ENCODE results near the gene HARS2. TPM values are rescaled to one million over a fixed set of nuclear protein-coding genes. Genes with fewer than 3 reads are reported as not detected.
A peak's percentile ranks its signal among the peaks of the same experiment; 100 is the strongest.
"Not testable (repeated sequence)": the region's sequence is repeated elsewhere in the genome, so short reads cannot be mapped to it uniquely, and the experiment has no call there.

HARS2 gene
- polyA plus RNA-seq, 3 donors, result 12.0 to 14.5 (median 12.1) TPM

DNA sequence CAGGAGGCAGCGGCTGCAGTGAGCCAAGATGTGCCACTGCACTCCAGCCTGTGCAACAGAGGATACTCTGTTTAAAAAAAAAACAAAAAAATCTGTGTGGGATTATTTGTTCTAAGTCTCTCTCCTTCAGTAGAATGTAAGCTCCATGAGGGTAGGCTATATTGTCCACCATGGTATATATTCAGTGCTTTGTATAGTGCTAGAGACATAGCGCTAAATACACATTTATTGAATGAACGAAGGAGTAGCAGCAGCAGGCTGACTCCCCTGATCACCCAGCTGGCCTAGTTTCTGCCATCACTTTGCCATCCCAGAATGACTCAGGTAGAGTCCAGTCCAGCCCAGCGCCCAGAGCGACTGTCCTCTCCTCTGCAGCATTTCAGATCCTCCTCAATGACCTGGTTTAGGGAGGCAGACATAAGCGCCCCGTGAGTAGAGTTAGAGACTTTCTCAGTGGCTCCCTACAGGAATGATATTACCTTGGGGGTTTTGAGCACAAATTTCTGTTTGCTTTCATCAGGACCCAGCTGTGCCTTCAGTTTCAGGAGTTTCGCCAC, 801 bp upstream of the HARS2 start:
- WGBS, 3 donors, result 44 to 59% (median 57%) methylated on average over 8 of the region's 8 CpGs
- H3K27ac ChIP-seq (ENCODE audit: low read depth, low read length), result no peak overlapping the region

DNA sequence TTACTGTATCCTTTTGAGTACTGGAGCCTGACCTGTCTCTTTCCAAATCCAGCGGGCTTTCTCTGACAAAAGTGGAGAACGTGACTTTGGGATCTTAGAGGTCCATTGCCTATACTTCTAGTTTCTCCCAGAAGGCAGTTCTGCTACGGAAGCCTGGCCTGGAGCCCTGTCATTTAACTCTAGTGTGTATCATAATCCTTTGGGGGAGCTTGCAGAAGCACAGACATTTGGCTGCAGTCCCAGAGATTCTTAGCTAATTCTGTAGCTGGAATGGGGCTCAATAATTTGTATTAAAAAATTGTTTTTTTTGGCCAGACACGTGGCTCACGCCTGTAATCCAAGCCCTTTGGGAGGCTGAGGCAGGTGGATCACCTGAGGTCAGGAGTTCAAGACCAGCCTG, 3.0 kb downstream of the HARS2 start:
- 55 to 65% (median 64%) methylated on average over 5 of the region's 5 CpGs for WGBS, 3 donors
- no peak overlapping the region for H3K27ac ChIP-seq (ENCODE audit: low read depth, low read length)

- no peak overlapping the region for H3K27ac ChIP-seq (ENCODE audit: low read depth, low read length)
- WGBS, 3 donors, result 86 to 94% (median 87%) methylated on average over 4 of the region's 4 CpGs
Observed at GRCh38 chr5:140696891-140697492, 5.7 kb downstream of the HARS2 start.

- no peak within 1 kb of the TSS for H3K27ac ChIP-seq (ENCODE audit: low read depth, low read length)
- 2 to 3% (median 2%) methylated on average over 44 of the region's 44 CpGs for WGBS, 3 donors
Observed at GRCh38 chr5:140700177-140701144, 9.2 kb downstream of the HARS2 start, which contains the start of gene ZMAT2. Gene ZMAT2, plus strand, starts transcription at chr5:140700447. Its CDS starts 14 bp downstream, at chr5:140700461.

DNA sequence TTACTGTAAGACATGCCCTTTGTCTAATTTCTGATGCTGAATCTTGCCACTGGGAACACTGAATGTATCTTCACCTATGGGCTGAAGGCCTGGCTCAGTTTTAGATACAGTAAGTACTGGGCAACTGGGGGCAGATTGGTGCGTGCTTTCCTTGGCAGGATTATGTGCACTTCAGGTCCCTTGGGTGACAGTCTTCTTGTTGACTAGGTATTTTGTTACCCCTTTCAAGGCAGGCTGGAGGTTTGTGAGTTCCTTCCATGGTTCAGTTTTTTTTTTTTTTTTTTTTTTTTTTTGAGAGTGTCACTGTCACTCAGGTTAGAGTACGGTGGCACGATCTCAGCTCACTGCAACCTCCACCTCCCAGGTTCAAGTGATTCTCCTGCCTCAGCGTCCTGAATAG, 16.6 kb downstream of the HARS2 start:
- no peak overlapping the region for H3K27ac ChIP-seq (ENCODE audit: low read depth, low read length)
- 87 to 93% (median 92%) methylated on average over 4 of the region's 4 CpGs for WGBS, 3 donors

GRCh38 chr5:140708787-140709186, 17.5 kb downstream of the HARS2 start:
- not testable (repeated sequence) for H3K27ac ChIP-seq (ENCODE audit: low read depth, low read length)
- WGBS, 3 donors, result 94 to 97% (median 96%) methylated on average over 9 of the region's 9 CpGs

DNA sequence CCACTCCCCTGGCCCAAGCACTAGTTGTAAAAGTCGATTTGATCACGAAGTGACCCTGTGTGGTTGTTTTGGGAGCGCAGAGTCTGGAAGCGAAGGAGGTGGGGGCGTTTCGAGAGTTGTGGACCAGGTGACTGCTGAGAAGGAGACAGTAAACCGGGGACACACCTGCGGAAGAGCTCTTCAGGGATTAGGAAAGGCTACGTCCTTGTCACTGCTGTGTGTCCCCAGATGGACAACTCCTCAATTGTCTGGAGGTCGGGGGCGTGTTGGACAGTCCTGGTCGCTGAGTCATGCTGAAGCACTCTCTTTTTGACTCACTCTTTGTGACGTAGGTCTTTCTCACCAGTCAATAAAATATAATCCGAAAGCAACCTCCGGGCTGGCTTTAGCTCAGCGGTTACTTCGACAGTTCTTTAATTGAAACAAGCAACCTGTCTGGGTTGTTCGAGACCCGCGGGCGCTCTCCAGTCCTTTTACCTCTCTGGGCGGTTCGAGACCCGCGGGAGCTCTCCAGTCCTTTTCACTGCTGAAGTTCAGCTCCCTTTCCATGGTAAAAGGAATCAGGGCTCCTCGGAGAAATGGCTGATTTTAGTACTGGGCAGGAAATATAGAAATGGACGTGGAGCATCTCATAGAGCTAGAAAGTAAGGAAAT, 19.8 kb downstream of the HARS2 start:
- WGBS, 3 donors, result 0 to 1% (median 0%) methylated on average over 27 of the region's 27 CpGs
- peak overlapping the region; percentile 38 for H3K27ac ChIP-seq (ENCODE audit: low read depth, low read length)

GRCh38 chr5:140711794-140712193, 20.5 kb downstream of the HARS2 start:
- no peak overlapping the region for H3K27ac ChIP-seq (ENCODE audit: low read depth, low read length)
- 80 to 88% (median 87%) methylated on average over 1 of the region's 1 CpG for WGBS, 3 donors

DNA sequence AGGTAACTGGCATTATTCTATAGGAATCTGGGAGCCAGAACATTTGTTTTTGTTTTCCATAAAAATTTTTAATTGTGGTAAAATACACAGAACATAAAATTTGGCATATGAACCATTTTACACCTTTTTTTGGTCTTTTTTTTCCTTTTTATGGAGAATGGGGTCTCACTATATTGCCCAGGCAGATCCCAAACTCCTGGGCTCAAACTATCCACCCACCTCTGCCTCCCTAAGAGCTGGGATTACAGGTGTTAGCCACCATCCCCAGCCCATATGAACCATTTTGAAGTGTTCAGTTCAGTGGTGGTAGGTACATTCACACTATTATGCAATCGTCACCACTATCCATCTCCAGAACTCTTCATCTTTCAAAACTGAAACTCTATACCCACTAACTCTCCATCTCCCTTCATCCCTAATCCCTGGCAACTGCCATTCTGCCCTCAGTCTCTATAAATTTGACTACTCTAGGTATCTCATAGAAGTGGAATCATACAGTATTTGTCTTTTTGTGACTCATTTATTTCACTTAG, 22.4 kb downstream of the HARS2 start:
- 82 to 91% (median 89%) methylated on average over 1 of the region's 1 CpG for WGBS, 3 donors
- H3K27ac ChIP-seq (ENCODE audit: low read depth, low read length), result no peak overlapping the region

DNA sequence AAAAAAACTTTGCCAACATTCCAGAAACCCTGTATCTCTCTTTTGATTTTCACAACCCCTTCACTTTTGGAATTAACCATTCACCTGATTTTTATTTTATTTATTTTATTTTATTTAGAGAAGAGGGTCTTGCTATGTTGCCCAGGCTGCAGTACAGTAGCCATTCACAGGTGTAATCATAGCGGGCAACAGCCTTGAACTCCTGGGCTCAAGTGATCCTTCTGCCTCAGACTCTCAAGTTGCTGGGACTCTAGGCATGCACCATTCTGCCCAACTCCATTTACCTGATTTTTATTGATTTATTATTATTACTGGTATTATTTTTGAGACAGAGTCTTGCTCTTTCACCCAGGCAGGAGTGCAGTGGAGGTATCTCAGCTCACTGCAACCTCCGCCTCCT, 25.0 kb downstream of the HARS2 start:
- not testable (repeated sequence) for H3K27ac ChIP-seq (ENCODE audit: low read depth, low read length)
- 89 to 99% (median 96%) methylated on average over 2 of the region's 2 CpGs for WGBS, 3 donors

DNA sequence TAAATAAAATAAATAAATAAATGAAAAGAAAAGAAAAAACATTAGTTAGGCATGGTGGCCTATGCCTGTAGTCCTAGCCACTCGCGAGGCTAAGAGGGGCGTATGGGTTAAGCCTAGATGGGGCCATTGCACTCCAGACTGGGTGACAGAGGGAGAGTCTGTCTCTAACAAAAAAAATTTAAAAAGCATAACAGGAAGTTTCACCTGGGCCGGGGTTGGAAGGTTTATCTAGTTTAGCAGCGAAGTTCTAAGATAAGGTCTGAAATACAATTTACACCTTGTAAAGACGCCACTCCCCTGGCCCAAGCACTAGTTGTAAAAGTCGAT, 27.0 kb downstream of the HARS2 start:
- H3K27ac ChIP-seq (ENCODE audit: low read depth, low read length), result no peak overlapping the region
- 60 to 87% (median 85%) methylated on average over 7 of the region's 7 CpGs for WGBS, 3 donors

- WGBS, 3 donors, result 47 to 55% (median 54%) methylated on average over 6 of the region's 6 CpGs
- not testable (repeated sequence) for H3K27ac ChIP-seq (ENCODE audit: low read depth, low read length)
Observed at GRCh38 chr5:140720738-140721137, 29.5 kb downstream of the HARS2 start.

GRCh38 chr5:140721395-140721794, 30.1 kb downstream of the HARS2 start:
- not testable (repeated sequence) for H3K27ac ChIP-seq (ENCODE audit: low read depth, low read length)
- 69 to 84% (median 81%) methylated on average over 5 of the region's 5 CpGs for WGBS, 3 donors

DNA sequence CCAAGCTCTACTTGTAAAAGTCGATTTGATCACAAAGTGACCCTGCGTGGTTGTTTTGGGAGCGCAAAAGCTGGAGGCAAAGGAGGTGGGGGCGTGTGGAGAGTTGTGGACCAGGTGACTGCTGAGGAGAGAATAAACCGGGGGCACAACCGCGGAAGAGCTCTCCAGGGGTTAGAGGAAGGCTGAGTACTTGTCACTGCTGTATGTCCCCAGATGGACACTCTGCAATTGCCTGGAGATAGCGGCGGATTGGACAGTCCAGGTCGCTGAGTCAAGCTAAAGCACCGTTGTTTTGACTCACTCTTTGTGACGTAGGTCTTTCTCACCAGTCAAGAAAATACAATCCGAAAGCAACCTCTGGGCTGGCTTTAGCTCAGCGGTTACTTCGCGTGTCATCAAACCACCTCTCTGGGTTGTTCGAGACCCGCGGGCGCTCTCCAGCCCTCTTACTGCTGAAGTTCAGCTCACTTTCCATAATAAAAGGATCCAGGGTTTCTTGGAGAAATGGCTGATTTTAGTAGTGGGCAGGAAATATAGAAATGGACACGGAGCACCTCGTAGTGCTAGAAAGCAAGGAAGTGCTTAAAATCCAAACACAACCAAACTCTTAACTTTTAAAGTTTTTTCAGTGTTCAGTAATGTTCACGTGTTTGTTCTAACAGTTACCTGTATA, 34.7 kb downstream of the HARS2 start:
- no peak overlapping the region for H3K27ac ChIP-seq (ENCODE audit: low read depth, low read length)
- 6 to 12% (median 8%) methylated on average over 23 of the region's 23 CpGs for WGBS, 3 donors

DNA sequence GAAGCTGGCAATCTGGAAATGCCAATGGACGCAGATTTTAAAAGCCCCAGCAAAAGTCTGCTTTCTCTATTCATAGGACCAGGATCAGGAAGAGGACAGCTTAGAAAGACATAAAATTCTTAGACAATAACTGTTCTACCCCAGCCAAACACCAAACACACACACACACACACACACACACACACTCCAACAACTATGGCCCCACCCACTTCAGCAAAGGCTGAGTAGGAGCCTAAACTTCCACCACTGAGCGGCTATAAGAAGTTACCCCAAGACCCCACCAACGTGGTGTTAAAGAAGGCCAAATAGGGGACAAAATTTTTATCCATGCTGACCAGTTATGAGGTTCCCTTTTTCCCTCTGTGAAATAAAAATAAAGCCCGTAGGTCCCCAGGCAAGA, 41.8 kb downstream of the HARS2 start:
- 63 to 74% (median 69%) methylated on average over 4 of the region's 4 CpGs for WGBS, 3 donors
- no peak overlapping the region for H3K27ac ChIP-seq (ENCODE audit: low read depth, low read length)

GRCh38 chr5:140734354-140734753, 43.1 kb downstream of the HARS2 start:
- WGBS, 3 donors, result 39 to 61% (median 59%) methylated on average over 7 of the region's 7 CpGs
- no peak overlapping the region for H3K27ac ChIP-seq (ENCODE audit: low read depth, low read length)

DNA sequence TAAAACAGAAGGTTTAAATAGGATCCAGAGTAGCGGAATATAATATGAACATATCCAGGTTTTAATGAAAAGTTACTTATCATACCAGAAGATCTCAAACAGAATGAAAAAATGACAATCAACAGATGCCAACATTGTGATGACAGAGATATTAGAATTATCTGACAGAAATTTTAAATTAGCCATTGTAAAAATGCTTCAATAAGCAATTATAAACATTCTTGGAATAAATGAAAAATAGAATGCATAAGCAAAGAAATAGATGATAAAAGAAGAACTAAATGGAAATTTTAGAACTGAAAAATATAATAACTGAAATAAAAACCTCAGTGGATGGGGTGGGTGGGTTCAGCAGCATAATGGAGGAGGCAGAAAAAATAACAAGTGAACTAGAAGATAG, 46.2 kb downstream of the HARS2 start:
- WGBS, 3 donors, result 72 to 81% (median 72%) methylated on average over 1 of the region's 1 CpG
- H3K27ac ChIP-seq (ENCODE audit: low read depth, low read length), result no peak overlapping the region

DNA sequence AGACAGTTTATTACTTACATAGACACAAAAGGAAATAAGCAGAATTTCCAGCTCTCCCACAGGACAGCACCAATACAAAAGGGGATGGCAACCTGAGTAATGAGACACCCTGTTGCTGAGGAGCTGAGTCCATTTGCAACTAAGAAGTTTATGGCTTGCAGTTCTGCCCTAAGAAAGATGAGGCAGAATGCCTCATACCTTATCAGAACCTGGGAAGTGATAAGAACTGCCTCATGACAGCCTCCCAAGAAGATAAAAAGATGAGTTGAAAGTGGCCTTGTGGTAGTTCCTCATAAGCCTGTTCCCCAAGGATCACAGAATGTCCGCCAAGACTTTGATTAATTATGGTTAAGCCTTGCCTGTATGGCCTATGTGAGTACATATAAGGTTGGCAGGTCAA, 50.7 kb downstream of the HARS2 start:
- H3K27ac ChIP-seq (ENCODE audit: low read depth, low read length), result no peak overlapping the region
- 54 to 72% (median 69%) methylated on average over 1 of the region's 1 CpG for WGBS, 3 donors
